Naive thymus-derived CD4-positive, alpha-beta T cell (primary cell): ENCODE data around the gene LRMDA. TPM values are rescaled to one million over a fixed set of nuclear protein-coding genes. Genes with fewer than 3 reads are reported as not detected.
"Not testable (repeated sequence)": the region's sequence is repeated elsewhere in the genome, so short reads cannot be mapped to it uniquely, and the experiment has no call there.

ENCODE experiments used
- ATAC-seq: fragments of 150-1000 bp; cut with Tn5 transposase; 2 replicates; pipeline ENCODE4 v1.10.0; 2021; ENCODE audit warnings: mild to moderate bottlenecking, moderate library complexity
- CTCF ChIA-PET: fragments of 350-600 bp; sonication (Branson Sonifier 250); formaldehyde crosslinking; loops from one replicate; lab custom pipeline; 2021; ENCODE audit warnings: antibody characterized with exemption; lab: Charles Lee
- POLR2A ChIA-PET: fragments of 350-600 bp; sonication (Branson Sonifier 250); formaldehyde crosslinking; loops from one replicate; lab custom pipeline; 2021; ENCODE audit warnings: antibody characterized with exemption, inconsistent platforms; lab: Charles Lee
- DNase-seq, 9 donors: peaks; one replicate each; pipeline versions ENCODE4 v3.0.0 to v3.0.0-alpha.2; 2020 to 2022; ENCODE audit warnings: mixed read lengths in 1 of 9
- H3K27ac ChIP-seq: one replicate; pipeline ENCODE4 v1.7.0; 2013; ENCODE audit warnings: mild to moderate bottlenecking, low read depth, low read length, moderate library complexity
- H3K27me3 ChIP-seq, 2 donors: one replicate each; pipeline ENCODE4 v1.7.0; 2013; ENCODE audit warnings: low read length in 2 of 2, mild to moderate bottlenecking in 2 of 2, moderate library complexity in 2 of 2; ENCODE audit not compliant: control insufficient read depth in 2 of 2, insufficient read depth in 2 of 2
- H3K36me3 ChIP-seq, 3 experiments: 1 replicate in 2 of 3; 2 replicates in 1 of 3; pipeline ENCODE4 v1.7.0; 2013; ENCODE audit warnings: low read length in 3 of 3, mild to moderate bottlenecking in 3 of 3, moderate library complexity in 1 of 3; ENCODE audit not compliant: insufficient read depth in 3 of 3, control insufficient read depth in 2 of 3
- H3K4me1 ChIP-seq, 2 donors: one replicate each; pipeline ENCODE4 v1.7.0; 2013; ENCODE audit warnings: low read length in 2 of 2, mild to moderate bottlenecking in 2 of 2, moderate library complexity in 1 of 2; ENCODE audit not compliant: control insufficient read depth in 2 of 2, insufficient read depth in 2 of 2
- H3K4me3 ChIP-seq: 2 replicates; pipeline ENCODE4 v1.7.0; 2013; ENCODE audit warnings: mild to moderate bottlenecking, low read length
- H3K9me3 ChIP-seq, 3 experiments: 1 replicate in 2 of 3; 2 replicates in 1 of 3; pipeline ENCODE4 v1.7.0; 2013; ENCODE audit warnings: low read length in 3 of 3; ENCODE audit not compliant: control insufficient read depth in 2 of 3
- H3K27ac Mint-ChIP-seq, 9 donors: one replicate each; pipeline ENCODE4 v1.8.0; 2020 to 2022; ENCODE audit warnings: mixed read lengths in 9 of 9, mild to moderate bottlenecking in 8 of 9, moderate library complexity in 5 of 9, inconsistent platforms in 2 of 9
- H3K27me3 Mint-ChIP-seq, 5 donors: one replicate each; pipeline ENCODE4 v1.8.0; 2021 to 2022; ENCODE audit warnings: mixed read lengths in 5 of 5, mild to moderate bottlenecking in 1 of 5
- H3K36me3 Mint-ChIP-seq, 5 donors: one replicate each; pipeline ENCODE4 v1.8.0; 2020 to 2022; ENCODE audit warnings: mixed read lengths in 5 of 5, mild to moderate bottlenecking in 3 of 5, inconsistent platforms in 1 of 5
- H3K4me1 Mint-ChIP-seq, 7 donors: one replicate each; pipeline ENCODE4 v1.8.0; 2020 to 2022; ENCODE audit warnings: mixed read lengths in 7 of 7, mild to moderate bottlenecking in 3 of 7, inconsistent platforms in 1 of 7
- H3K4me3 Mint-ChIP-seq, 10 donors: one replicate each; pipeline ENCODE4 v1.8.0; 2020 to 2022; ENCODE audit warnings: mild to moderate bottlenecking in 10 of 10, mixed read lengths in 10 of 10, moderate library complexity in 6 of 10, inconsistent platforms in 2 of 10
- H3K9me3 Mint-ChIP-seq, 11 donors: one replicate each; pipeline ENCODE4 v1.8.0; 2020 to 2022; ENCODE audit warnings: mixed read lengths in 11 of 11, mild to moderate bottlenecking in 4 of 11, inconsistent platforms in 1 of 11, moderate library complexity in 1 of 11
- intact Hi-C, 2 donors: fragments of 100-400 bp; cut with micrococcal nuclease; formaldehyde crosslinking; loops; one replicate each; pipeline ENCODE4 v1.15.1; 2023
- polyA plus RNA-seq, 2 donors: library from polyadenylated mRNA; unstranded; fragments of 300-500 nt; fragmentation: Illumina TruSeq; gene quantifications; one replicate each; pipeline ENCODE4 v1.2.3, GENCODE V29; 2021
- total RNA-seq, 6 experiments: library from RNA in 5 of 6; stranded (reverse) in 5 of 6; gene quantifications; 1 replicate in 5 of 6; 2 replicates in 1 of 6; pipeline ENCODE4 v1.2.3 and lab custom pipeline; 2021 to 2026

Gene LRMDA
- total and polyA plus RNA-seq, 7 experiments from 2014 or later = 0.57 to 14.9 (median 3.0) TPM; not detected in 4

DNA sequence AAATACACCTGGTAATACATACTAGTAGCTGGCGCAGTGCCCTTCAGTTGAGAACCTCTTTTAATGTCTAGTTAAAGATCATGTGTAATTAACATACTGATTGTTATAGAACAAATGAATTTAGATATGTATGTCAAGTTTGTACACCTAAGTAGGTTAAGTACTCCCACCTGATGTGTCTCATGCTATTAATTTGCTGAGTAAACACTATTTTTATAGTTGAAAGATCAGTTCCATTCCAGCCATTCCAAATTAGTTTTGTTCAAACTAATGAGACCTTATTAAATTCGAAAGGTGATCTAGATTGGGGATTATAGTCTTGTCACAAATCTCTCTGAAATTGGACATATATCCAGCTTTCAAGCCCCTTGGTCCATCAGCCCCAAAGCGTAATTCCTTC, 710.0 kb downstream of the LRMDA start:
- no peaks in the 10 kb centered on the region for H3K27me3 Mint-ChIP-seq
- DNase-seq = no peak
- Histone ChIP-seq H3K4me3 (no peak overlapping the region), H3K27me3 (no peaks in the 10 kb centered on the region), H3K4me1 (no peaks in the 10 kb centered on the region), H3K9me3 (no peaks in the 10 kb centered on the region), H3K27ac (no peak overlapping the region), H3K36me3 (no peaks in the 10 kb centered on the region)
- intact Hi-C loops = no loop called here
- CTCF ChIA-PET = interaction anchor here (0.8 kb wide), 1 partner anchor 22 kb away, joined by 3 read pairs; no protein-coding TSS in a partner anchor
- H3K27ac Mint-ChIP-seq = peak overlapping the region in 2 of 9 donors; percentile 39 to 76
- H3K4me3 Mint-ChIP-seq = no peak overlapping the region
- H3K9me3 Mint-ChIP-seq = peaks cover 0 to 6% (median 2%) of the 10 kb centered on the region in 11 donors
- H3K4me1 Mint-ChIP-seq = peaks cover 0 to 15% (median 0%) of the 10 kb centered on the region in 7 donors
- POLR2A ChIA-PET = no interaction called here
- no peaks in the 10 kb centered on the region for H3K36me3 Mint-ChIP-seq
- ATAC-seq = no peak

DNA sequence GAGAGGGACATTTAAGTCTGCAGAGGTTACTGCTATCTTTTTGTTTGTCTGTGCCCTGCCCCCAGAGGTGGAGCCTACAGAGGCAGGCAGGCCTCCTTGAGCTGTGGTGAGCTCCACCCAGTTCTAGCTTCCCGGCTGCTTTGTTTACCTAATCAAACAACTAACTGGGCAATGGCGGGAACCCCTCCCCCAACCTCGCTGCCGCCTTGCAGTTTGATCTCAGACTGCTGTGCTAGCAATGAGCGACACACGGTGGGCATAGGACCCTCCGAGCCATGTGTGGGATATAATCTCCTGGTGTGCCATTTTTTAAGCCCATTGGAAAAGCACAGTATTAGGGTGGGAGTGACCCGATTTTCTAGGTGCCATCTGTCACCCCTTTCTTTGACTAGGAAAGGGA, 716.8 kb downstream of the LRMDA start:
- peaks cover 1 to 20% (median 6%) of the 10 kb centered on the region in 11 donors for H3K9me3 Mint-ChIP-seq
- ATAC-seq, H3K4me3 ChIP-seq, CTCF ChIA-PET, H3K36me3 Mint-ChIP-seq, H3K27ac Mint-ChIP-seq, DNase-seq, H3K9me3 ChIP-seq, H3K4me1 ChIP-seq, H3K4me1 Mint-ChIP-seq, POLR2A ChIA-PET, H3K27me3 Mint-ChIP-seq, H3K4me3 Mint-ChIP-seq, H3K27ac ChIP-seq, H3K36me3 ChIP-seq, H3K27me3 ChIP-seq, intact Hi-C loops: not testable (repeated sequence)

DNA sequence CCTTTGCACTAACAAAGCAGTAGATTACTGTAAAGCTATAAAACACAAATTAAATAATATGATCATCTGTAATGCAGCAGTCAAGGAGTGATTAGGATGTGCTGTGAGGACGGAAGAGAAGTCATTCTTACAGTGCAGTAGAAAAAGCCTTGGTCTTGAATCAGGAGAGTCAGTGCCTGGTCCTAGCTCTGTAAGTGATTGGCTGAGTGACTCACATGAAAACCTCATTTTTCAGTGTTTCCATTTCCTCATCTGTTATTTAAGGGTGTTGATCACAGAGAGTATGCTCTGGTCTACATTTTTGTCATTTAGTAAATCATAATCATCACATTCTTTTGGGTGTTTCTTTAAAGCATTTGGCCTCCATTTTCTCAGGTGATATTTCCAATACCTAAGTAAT, 717.8 kb downstream of the LRMDA start:
- Histone ChIP-seq H3K27me3 (no peaks in the 10 kb centered on the region), H3K4me1 (no peaks in the 10 kb centered on the region), H3K36me3 (no peaks in the 10 kb centered on the region), H3K27ac (no peak overlapping the region), H3K9me3 (no peaks in the 10 kb centered on the region), H3K4me3 (no peak overlapping the region)
- Mint-ChIP-seq H3K4me1 (no peaks in the 10 kb centered on the region), H3K9me3 (peaks cover 1 to 24% (median 6%) of the 10 kb centered on the region in 11 donors), H3K4me3 (no peak overlapping the region), H3K27me3 (peaks cover 0 to 5% (median 0%) of the 10 kb centered on the region in 5 donors), H3K27ac (no peak overlapping the region), H3K36me3 (peaks cover 0 to 5% (median 0%) of the 10 kb centered on the region in 5 donors)
- no peak for DNase-seq
- ATAC-seq = no peak
- intact Hi-C loops = no loop called here
- ChIA-PET POLR2A (no interaction called here), CTCF (no interaction called here)

DNA sequence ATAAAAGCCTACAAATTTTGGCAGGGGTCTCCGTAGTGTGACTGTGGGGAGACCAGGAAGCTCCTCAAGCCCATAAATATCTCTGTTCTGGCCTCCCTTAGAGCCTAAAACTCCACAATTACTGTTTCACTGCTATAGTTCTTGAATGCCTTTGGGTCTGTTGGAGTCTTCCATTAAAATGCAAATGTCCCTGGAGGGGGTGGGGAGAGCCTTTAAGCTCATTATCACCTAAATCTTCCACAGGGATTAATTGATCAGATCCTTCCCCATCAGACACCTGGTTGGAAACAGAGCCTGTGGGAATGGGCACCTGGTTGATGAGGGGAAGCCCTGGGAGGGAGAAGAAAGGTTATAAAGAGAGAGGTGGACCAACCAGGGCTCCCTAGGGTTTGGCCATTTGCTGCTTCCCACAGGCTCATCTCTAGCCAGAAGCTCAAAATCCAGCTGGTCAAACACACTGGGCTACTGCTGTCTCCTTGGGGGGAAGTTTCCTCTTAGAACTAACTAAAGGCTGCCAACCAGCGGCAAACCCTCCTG, 718.2 kb downstream of the LRMDA start:
- no peaks in the 10 kb centered on the region for H3K36me3 ChIP-seq
- no peak overlapping the region for H3K27ac Mint-ChIP-seq

DNA sequence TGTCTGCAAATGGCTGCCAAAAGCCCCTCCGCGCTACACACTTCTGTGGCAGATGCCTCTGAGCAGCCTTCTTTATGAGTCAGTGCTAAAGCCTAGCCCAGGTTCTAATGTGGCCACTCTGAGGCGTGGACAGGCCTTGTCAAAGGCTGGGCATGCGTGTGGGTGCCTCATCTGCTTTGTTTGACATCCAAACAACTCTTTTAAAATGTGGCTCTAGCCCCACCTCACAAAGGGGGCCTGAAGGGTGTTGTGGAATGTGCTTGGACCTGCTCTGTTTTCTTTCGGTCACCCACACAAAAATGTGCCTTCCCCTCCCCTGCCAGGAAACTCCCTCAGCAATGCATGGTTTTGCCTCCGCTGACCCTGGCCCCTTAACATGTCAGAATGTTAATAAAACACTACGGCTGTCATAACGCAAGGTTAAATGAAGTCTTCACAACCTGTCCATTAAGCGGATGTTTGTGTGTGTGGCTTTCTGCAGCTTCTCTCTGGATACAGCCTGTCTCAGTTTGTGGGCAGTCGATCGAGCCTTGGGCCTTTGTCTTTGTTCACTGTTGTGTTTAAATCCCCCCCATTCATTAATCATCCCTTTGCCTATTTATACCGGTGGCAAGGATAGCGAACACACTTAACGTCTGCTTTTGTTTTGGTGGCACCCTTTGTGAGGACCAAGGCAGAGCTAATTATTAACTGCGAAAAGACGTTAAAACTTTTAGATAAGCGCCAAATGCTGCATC, 718.9 kb downstream of the LRMDA start:
- POLR2A ChIA-PET = no interaction called here
- Mint-ChIP-seq H3K9me3 (peaks cover 1 to 23% (median 6%) of the 10 kb centered on the region in 11 donors), H3K36me3 (peaks cover 0 to 5% (median 0%) of the 10 kb centered on the region in 5 donors), H3K27ac (no peak overlapping the region), H3K4me1 (no peaks in the 10 kb centered on the region), H3K4me3 (no peak overlapping the region), H3K27me3 (peaks cover 0 to 6% (median 0%) of the 10 kb centered on the region in 5 donors)
- Histone ChIP-seq H3K27ac (no peak overlapping the region), H3K9me3 (no peaks in the 10 kb centered on the region), H3K4me3 (no peak overlapping the region), H3K27me3 (no peaks in the 10 kb centered on the region), H3K4me1 (no peaks in the 10 kb centered on the region), H3K36me3 (no peaks in the 10 kb centered on the region)
- intact Hi-C loops = no loop called here
- CTCF ChIA-PET = no interaction called here
- DNase-seq (no peak), ATAC-seq (no peak)

More for the DNA sequence above, 718.2 kb downstream of the LRMDA start:
- no peak overlapping the region for H3K4me3 Mint-ChIP-seq
- Histone ChIP-seq H3K4me1 (no peaks in the 10 kb centered on the region), H3K27me3 (no peaks in the 10 kb centered on the region), H3K4me3 (no peak overlapping the region), H3K27ac (no peak overlapping the region), H3K9me3 (no peaks in the 10 kb centered on the region)
- ChIA-PET POLR2A (no interaction called here), CTCF (no interaction called here)
- intact Hi-C loops = no loop called here
- H3K36me3 Mint-ChIP-seq = peaks cover 0 to 5% (median 0%) of the 10 kb centered on the region in 5 donors
- H3K4me1 Mint-ChIP-seq = no peaks in the 10 kb centered on the region
- peaks cover 1 to 24% (median 6%) of the 10 kb centered on the region in 11 donors for H3K9me3 Mint-ChIP-seq
- no peak for DNase-seq
- peaks cover 0 to 5% (median 0%) of the 10 kb centered on the region in 5 donors for H3K27me3 Mint-ChIP-seq
- ATAC-seq = no peak

DNA sequence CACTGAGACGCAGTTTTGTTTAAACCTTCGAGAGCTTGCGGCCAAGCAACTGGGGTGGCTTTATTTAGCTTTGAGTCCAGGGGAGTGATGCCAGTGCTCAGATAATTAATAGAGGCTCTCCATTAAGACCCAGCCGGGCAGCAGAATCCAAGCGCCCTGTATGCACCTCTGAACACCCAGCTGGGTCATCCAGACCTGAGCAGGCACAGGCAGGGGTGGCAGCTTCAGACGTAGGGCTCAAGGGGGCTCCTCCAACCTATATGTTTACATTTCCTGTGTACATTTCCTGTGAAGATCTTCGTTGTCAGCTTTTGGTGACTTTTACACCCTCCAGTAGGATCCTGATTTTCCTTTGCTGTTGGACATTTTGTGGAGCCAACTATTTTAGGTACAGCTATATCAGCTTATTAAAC, 719.5 kb downstream of the LRMDA start:
- no peak overlapping the region for H3K4me3 ChIP-seq
- ChIA-PET POLR2A (no interaction called here), CTCF (no interaction called here)
- ATAC-seq = no peak
- no peaks in the 10 kb centered on the region for H3K27me3 ChIP-seq
- no peaks in the 10 kb centered on the region for H3K4me1 ChIP-seq
- Mint-ChIP-seq H3K27ac (no peak overlapping the region), H3K4me3 (no peak overlapping the region), H3K36me3 (peaks cover 0 to 5% (median 0%) of the 10 kb centered on the region in 5 donors), H3K27me3 (peaks cover 0 to 6% (median 0%) of the 10 kb centered on the region in 5 donors), H3K4me1 (no peaks in the 10 kb centered on the region), H3K9me3 (peaks cover 0 to 20% (median 6%) of the 10 kb centered on the region in 11 donors)
- H3K36me3 ChIP-seq = no peaks in the 10 kb centered on the region
- H3K27ac ChIP-seq = no peak overlapping the region
- H3K9me3 ChIP-seq = no peaks in the 10 kb centered on the region
- no peak for DNase-seq
- intact Hi-C loops = no loop called here
